GM18508 (cell line): Measurements from ENCODE around the gene XXYLT1.

Experiments used
- ATAC-seq: cut with Tn5 transposase; IDR thresholded peaks from one replicate; pipeline ENCODE4 v1.9.1; 2021; ENCODE audit warnings: moderate number of reproducible peaks; ENCODE audit not compliant: insufficient read depth, unreplicated experiment

The XXYLT1 gene

GRCh38 chr3:195139876-195140240, 131.1 kb downstream of the XXYLT1 start:
- no peak for ATAC-seq

- no peak for ATAC-seq
These were observed 131.7 kb downstream of the XXYLT1 start for GRCh38 chr3:195139091-195139875.

GRCh38 chr3:195137638-195138588, 133.0 kb downstream of the XXYLT1 start:
- no peak for ATAC-seq

GRCh38 chr3:195135917-195136316, 135.0 kb downstream of the XXYLT1 start:
- ATAC-seq: no peak

- no peak for ATAC-seq
These were observed 136.5 kb downstream of the XXYLT1 start for GRCh38 chr3:195134431-195134830.

- no peak for ATAC-seq
These were observed 137.5 kb downstream of the XXYLT1 start for GRCh38 chr3:195133462-195133861.

GRCh38 chr3:195133013-195133412, 137.9 kb downstream of the XXYLT1 start:
- no peak for ATAC-seq

- ATAC-seq: no peak
These were observed 139.8 kb downstream of the XXYLT1 start for GRCh38 chr3:195131176-195131575.

GRCh38 chr3:195129644-195130492, 141.1 kb downstream of the XXYLT1 start:
- ATAC-seq: peak; percentile 88

- ATAC-seq: no peak
These were observed 141.8 kb downstream of the XXYLT1 start for GRCh38 chr3:195129072-195129643.

GRCh38 chr3:195128255-195129071, 142.5 kb downstream of the XXYLT1 start:
- no peak for ATAC-seq

- no peak for ATAC-seq
These were observed 144.8 kb downstream of the XXYLT1 start for GRCh38 chr3:195126056-195126605.

GRCh38 chr3:195125646-195126045, 145.3 kb downstream of the XXYLT1 start:
- no peak for ATAC-seq

GRCh38 chr3:195124378-195124992, 146.5 kb downstream of the XXYLT1 start:
- ATAC-seq: no peak

GRCh38 chr3:195123281-195123691, 147.7 kb downstream of the XXYLT1 start:
- ATAC-seq: no peak

- no peak for ATAC-seq
These were observed 148.7 kb downstream of the XXYLT1 start for GRCh38 chr3:195122261-195122660.

GRCh38 chr3:195120267-195120601, 150.7 kb downstream of the XXYLT1 start:
- no peak for ATAC-seq

GRCh38 chr3:195119461-195120266, 151.3 kb downstream of the XXYLT1 start:
- no peak for ATAC-seq
